K562 (cell line): ENCODE results near the gene CD151. TPM values are rescaled to one million over a fixed set of nuclear protein-coding genes. Genes with fewer than 3 reads are reported as not detected.
A peak's percentile ranks its signal among the peaks of the same experiment; 100 is the strongest.

Experiments
- ATAC-seq: fragments of 200-7000 bp; cut with Tn5 transposase; 3 replicates; pipeline ENCODE4 v1.9.1; 2020; ENCODE audit warnings: moderate library complexity
- BruUV-seq: library from RNA; stranded (reverse); fragments of 400-500 nt; replicated peaks from 2 replicates; lab custom pipeline; 2021; lab: Mats Ljungman, UMichigan
- CTCF ChIA-PET: fragments of 300-600 bp; formaldehyde crosslinking; extraction: SDS; loops from one replicate; lab custom pipeline; 2021; ENCODE audit warnings: low intra/inter-chr PET ratio; lab: Yijun Ruan, JAX
- POLR2A ChIA-PET: fragments of 300-600, 350-650 bp; sonication (Branson Sonifier 250); formaldehyde crosslinking; extraction: SDS; loops from one replicate; lab custom pipeline; 2021; ENCODE audit warnings: antibody characterized with exemption, inconsistent platforms; lab: Yijun Ruan, JAX
- DNase-seq, 4 experiments: peaks; one replicate each; pipeline versions ENCODE4 v3.0.0 to v3.0.0-alpha.2; 2011 to 2018; ENCODE audit warnings: low spot score in 3 of 4, mixed read lengths in 3 of 4; ENCODE audit errors: extremely low read depth in 1 of 4
- FAIRE-seq: peaks from 2 replicates; lab custom pipeline; 2011; peaks lifted over from hg19 to GRCh38; lab: Jason Lieb, UNC
- H2AFZ ChIP-seq: 2 replicates; pipeline ENCODE4 v1.6.0; 2011; ENCODE audit warnings: low read depth, low read length, control low read depth, inconsistent platforms
- H3K27ac ChIP-seq: fragments of 200-600 bp; 3 replicates; pipeline ENCODE4 v1.8.0; 2011; ENCODE audit warnings: low read depth, mild to moderate bottlenecking, control low read depth, inconsistent platforms, low read length, moderate library complexity, mixed read lengths; ENCODE audit errors: extremely low read depth
- H3K27me3 ChIP-seq, 2 experiments: fragments of 300-600 bp in 1 of 2; 2 replicates in 1 of 2; 3 replicates in 1 of 2; pipeline versions ENCODE4 v1.6.0 to v1.8.0; 2011; ENCODE audit warnings: inconsistent platforms in 2 of 2, low read length in 2 of 2, mild to moderate bottlenecking in 1 of 2, mixed read lengths in 1 of 2, moderate library complexity in 1 of 2; ENCODE audit not compliant: control insufficient read depth in 2 of 2, insufficient read depth in 2 of 2
- H3K36me3 ChIP-seq: fragments of 300-600 bp; 3 replicates; pipeline ENCODE4 v1.8.0; 2011; ENCODE audit warnings: mild to moderate bottlenecking, low read length, inconsistent platforms; ENCODE audit not compliant: control insufficient read depth, insufficient read depth
- H3K4me1 ChIP-seq, 2 experiments: fragments of 200-600 bp in 1 of 2; replicated peaks in 1 of 2; 2 replicates in 1 of 2; 3 replicates in 1 of 2; pipeline versions ENCODE4 v1.5.1 to v1.8.0; 2011; ENCODE audit warnings: inconsistent platforms in 2 of 2, low read length in 2 of 2, mild to moderate bottlenecking in 1 of 2, mixed read lengths in 1 of 2, moderate library complexity in 1 of 2; ENCODE audit not compliant: control insufficient read depth in 2 of 2, insufficient read depth in 2 of 2
- H3K4me2 ChIP-seq: 2 replicates; pipeline ENCODE4 v1.6.1; 2011; ENCODE audit warnings: low read length, control low read depth, inconsistent platforms, mixed read lengths; ENCODE audit not compliant: insufficient read depth
- H3K4me3 ChIP-seq: fragments of 200-600 bp; sonication (generic), shearing (Covaris generic); 2 replicates; pipeline ENCODE4 v1.5.1; 2016; ENCODE audit warnings: control low read depth, inconsistent platforms
- H3K79me2 ChIP-seq: fragments of 200-600 bp; 3 replicates; pipeline ENCODE4 v1.8.0; 2011; ENCODE audit warnings: low read length, inconsistent platforms; ENCODE audit not compliant: control insufficient read depth, insufficient read depth
- H3K9ac ChIP-seq, 2 experiments: 2 replicates each; pipeline versions ENCODE4 v1.6.0 to v1.6.1; 2011; ENCODE audit warnings: low read depth in 2 of 2, low read length in 2 of 2, control low read depth in 1 of 2, inconsistent platforms in 1 of 2, mild to moderate bottlenecking in 1 of 2, mixed read lengths in 1 of 2; ENCODE audit not compliant: insufficient read depth in 1 of 2
- H3K9me1 ChIP-seq: one replicate; pipeline ENCODE4 v1.6.0; 2011; ENCODE audit warnings: inconsistent platforms, mild to moderate bottlenecking, low read length, moderate library complexity; ENCODE audit not compliant: control insufficient read depth, insufficient read depth
- H3K9me3 ChIP-seq: replicated peaks from 2 replicates; pipeline ENCODE4 v1.5.1; 2011; ENCODE audit warnings: low read depth, low read length, inconsistent platforms; ENCODE audit not compliant: control insufficient read depth, insufficient read depth
- H4K20me1 ChIP-seq: replicated peaks from 2 replicates; pipeline ENCODE4 v1.6.1; 2011; ENCODE audit warnings: low read length, inconsistent platforms, mixed read lengths; ENCODE audit not compliant: control insufficient read depth, insufficient read depth
- HIVEP1 ChIP-seq: fragments of 250-450 bp; sonication (Bioruptor Pico); IDR thresholded peaks from 2 replicates; pipeline ENCODE4 v1.4.0; 2020; ENCODE audit warnings: mild to moderate bottlenecking
- MEIS2 ChIP-seq: fragments of 450-650 bp; IDR thresholded peaks from 2 replicates; pipeline ENCODE4 v1.6.1; 2014; ENCODE audit warnings: mild to moderate bottlenecking; ENCODE audit not compliant: partially characterized antibody
- NELFE ChIP-seq: IDR thresholded peaks from 2 replicates; pipeline ENCODE4 v1.6.1; 2011; ENCODE audit warnings: mild to moderate bottlenecking; ENCODE audit not compliant: insufficient read depth, insufficient read length
- PKNOX1 ChIP-seq: fragments of 450-650 bp; IDR thresholded peaks from 2 replicates; pipeline ENCODE4 v1.6.1; 2016
- PML ChIP-seq: IDR thresholded peaks from 2 replicates; pipeline ENCODE4 v1.6.1; 2012; ENCODE audit warnings: low read length, inconsistent platforms
- POLR2A ChIP-seq: fragments of 450-650 bp; conservative IDR thresholded peaks from 2 replicates; pipeline ENCODE4 v1.6.1; 2016
- POLR2G ChIP-seq: fragments of 200-400 bp; formaldehyde crosslinking; IDR thresholded peaks from 2 replicates; pipeline ENCODE4 v1.6.1; 2017; ENCODE audit warnings: low read depth, mild to moderate bottlenecking, antibody characterized with exemption, low read length, moderate library complexity
- RBFOX2 ChIP-seq: fragments of 200-400 bp; formaldehyde crosslinking; IDR thresholded peaks from 2 replicates; pipeline ENCODE4 v1.6.1; 2017; ENCODE audit warnings: low read depth, mild to moderate bottlenecking, low read length, moderate library complexity
- SREBF1 ChIP-seq: fragments of 150-350 bp; IDR thresholded peaks from 2 replicates; pipeline ENCODE4 v1.6.1; 2014; ENCODE audit warnings: antibody characterized with exemption, low read depth, low read length, borderline replicate concordance
- THAP7 ChIP-seq: fragments of 250-450 bp; sonication (Bioruptor Pico); IDR thresholded peaks from 2 replicates; pipeline ENCODE4 v1.5.0; 2021
- TSC22D4 ChIP-seq: fragments of 450-650 bp; IDR thresholded peaks from 2 replicates; pipeline ENCODE4 v1.6.1; 2016; ENCODE audit warnings: missing genetic modification characterization, missing biosample characterization, control low read depth
- ZBTB43 ChIP-seq: sonication (generic); formaldehyde crosslinking; IDR thresholded peaks from 2 replicates; pipeline ENCODE4 v1.8.0; 2023; ENCODE audit warnings: mild to moderate bottlenecking, missing genetic modification reagents
- WGBS: fragments of 100-300 bp; shearing (Covaris generic); methylation state at CpG from one replicate; pipeline ENCODE4 v1.1.6; 2016; ENCODE audit warnings: low coverage, mixed read lengths; ENCODE audit not compliant: insufficient coverage; ENCODE audit errors: missing lambda C conversion rate; 5-methylcytosine and 5-hydroxymethylcytosine counted together
- in situ Hi-C: fragments of 300-500 bp; cut with MboI; formaldehyde crosslinking; loops from 4 replicates; pipeline ENCODE4 v1.15.0; 2018; ENCODE audit warnings: inconsistent platforms, mixed read lengths
- intact Hi-C: fragments of 100-400 bp; cut with micrococcal nuclease; formaldehyde crosslinking; loops from 2 replicates; pipeline ENCODE4 v1.14.2; 2022
- polyA plus RNA-seq, 8 experiments: library from polyadenylated mRNA; depleted of rRNA in 4 of 8; stranded (reverse) in 5 of 8; unstranded in 3 of 8; fragments of >200 nt; fragmentation: Nextera tagmentation in 2 of 8; fragmentation: Illumina TruSeq in 1 of 8; extraction: Ambion mirVana in 2 of 8; extraction: Trizol in 1 of 8; gene quantifications; 2 replicates each; pipeline versions ENCODE4 v1.2.1 to v1.2.3, GENCODE V29; 2011 to 2014; ENCODE audit warnings: inconsistent platforms in 1 of 8, missing spikeins in 1 of 8
- total RNA-seq, 7 experiments: library from RNA; depleted of rRNA in 6 of 7; stranded (reverse); fragments of >200 nt in 6 of 7; fragmentation: Illumina TruSeq in 2 of 7; extraction: Trizol in 2 of 7; gene quantifications; 2 replicates each; pipeline versions ENCODE4 v1.2.1 to v1.2.3, GENCODE V29; 2011 to 2021; ENCODE audit warnings: low replicate concordance in 1 of 7

CD151 gene
- total and polyA plus RNA-seq, 9 of the 15 experiments (the other 6 are each of a cell fraction or from before 2014, with no cell fraction given), result 2.3 to 187 (median 140) TPM

- TF ChIP-seq ZBTB43 (CRISPR knock-in tag) (no peak), TSC22D4 (tag) (no peak), THAP7 (no peak), NELFE (no peak), PML (0 out of 2 replicates have a peak, but pooled peaks have one; percentile 8)
Measured at GRCh38 chr11:813456-814096, 19.2 kb upstream of the CD151 start (continued).

- DNase-seq (no peak), FAIRE-seq (no peak), ATAC-seq (no peak)
- Histone ChIP-seq H3K79me2 (peaks cover 43% of the 10 kb centered on the region), H4K20me1 (peaks cover 25% of the 10 kb centered on the region), H3K4me2 (no peak overlapping the region), H3K27ac (no peak overlapping the region; the same call in 2 of the 3 replicates), H3K9me3 (no peaks in the 10 kb centered on the region), H2AFZ (no peak overlapping the region), H3K4me1 (peaks cover 25 to 64% of the 10 kb centered on the region in 2 experiments; a peak in 4 of 5 replicates), H3K9me1 (peaks cover 6% of the 10 kb centered on the region), H3K36me3 (peaks cover 39% of the 10 kb centered on the region), H3K9ac (peak overlapping the region in 1 of 2 experiments; percentile 22; a peak in 1 of 4 replicates), H3K4me3 (no peak overlapping the region), H3K27me3 (no peaks in the 10 kb centered on the region)
- peak; percentile 35; the same call in 1 of the 2 replicates for TF ChIP-seq PKNOX1
- 0 out of 2 replicates have a peak, but pooled peaks have one; percentile 28 for TF ChIP-seq POLR2G
- TF ChIP-seq POLR2A, result 0 out of 2 replicates have a peak, but pooled peaks have one; percentile 23
- peak; percentile 41; the same call in 1 of the 2 replicates for TF ChIP-seq RBFOX2
- no peak for TF ChIP-seq SREBF1
- no peak for TF ChIP-seq HIVEP1 (CRISPR knock-in tag)
- peak; percentile 30 for TF ChIP-seq MEIS2
- no TSS peak for BruUV-seq
- in situ Hi-C loops, result no loop called here
- ChIA-PET POLR2A (interaction anchor here (0.8 to 5.2 kb wide), 6 partner anchors 9 to 26 kb away, joined by 3 to 36 read pairs (median 6); partner anchors contain the start of genes CEND1, POLR2L and TSPAN4), CTCF (no interaction called here)
- WGBS, result 69% methylated on average over 9 of the region's 11 CpGs
- intact Hi-C loops, result no loop called here
Measured at GRCh38 chr11:815675-816432, 16.9 kb upstream of the CD151 start.
